Measurements from ENCODE around the gene TIAM2.

TIAM2 gene

DNA sequence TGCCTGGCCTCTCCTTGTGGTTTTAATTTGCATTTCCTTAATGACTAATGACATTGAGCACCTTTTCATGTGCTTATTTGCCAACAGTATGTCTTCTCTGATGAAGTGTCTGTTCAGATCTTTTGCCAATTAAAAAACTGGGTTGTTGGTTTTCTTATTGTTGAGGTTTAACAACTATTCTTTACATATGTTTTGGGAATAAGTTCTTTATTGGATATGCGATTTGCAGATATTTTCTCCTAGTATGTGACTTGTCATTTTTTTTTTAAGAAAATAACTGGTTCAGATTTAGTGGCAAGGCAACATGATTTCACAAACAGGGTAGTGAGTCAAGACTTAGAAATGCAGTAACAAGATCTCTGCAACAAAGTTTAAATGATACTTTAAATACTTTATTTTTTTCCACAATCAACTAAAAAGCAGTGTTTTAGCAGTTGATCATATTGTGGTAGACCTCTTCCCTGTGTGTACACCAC is 67.8 kb downstream of the TIAM2 start:
- DNase-seq (ENCODE audit: low spot score): no peak

- DNase-seq (ENCODE audit: low spot score): no peak
Measured at GRCh38 chr6:155064303-155064702, 69.2 kb downstream of the TIAM2 start.

DNA sequence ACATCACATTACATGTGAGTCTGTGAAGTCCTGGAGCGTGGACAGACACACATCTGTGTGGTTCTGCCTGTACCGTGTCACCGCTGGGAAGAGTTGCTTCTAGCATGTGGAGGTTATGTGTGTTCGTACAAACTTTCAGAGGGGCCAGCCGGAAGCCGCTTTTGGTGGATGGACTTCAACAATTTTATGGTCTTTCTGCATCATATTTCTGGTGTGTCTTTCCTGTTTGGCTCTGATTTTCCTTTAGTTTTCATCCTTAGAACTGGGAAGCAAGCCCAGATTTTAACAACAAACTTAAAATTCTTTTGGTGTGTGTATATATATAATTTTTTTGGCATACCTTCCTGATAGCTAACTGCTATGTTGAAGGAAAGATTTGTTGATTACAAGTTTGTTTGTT is 71.2 kb downstream of the TIAM2 start:
- DNase-seq (ENCODE audit: low spot score): no peak

GRCh38 chr6:155066921-155067680 is 72.0 kb downstream of the TIAM2 start:
- DNase-seq (ENCODE audit: low spot score): no peak

- no peak for DNase-seq (ENCODE audit: low spot score)
Measured at GRCh38 chr6:155067956-155068615, 73.0 kb downstream of the TIAM2 start.

DNA sequence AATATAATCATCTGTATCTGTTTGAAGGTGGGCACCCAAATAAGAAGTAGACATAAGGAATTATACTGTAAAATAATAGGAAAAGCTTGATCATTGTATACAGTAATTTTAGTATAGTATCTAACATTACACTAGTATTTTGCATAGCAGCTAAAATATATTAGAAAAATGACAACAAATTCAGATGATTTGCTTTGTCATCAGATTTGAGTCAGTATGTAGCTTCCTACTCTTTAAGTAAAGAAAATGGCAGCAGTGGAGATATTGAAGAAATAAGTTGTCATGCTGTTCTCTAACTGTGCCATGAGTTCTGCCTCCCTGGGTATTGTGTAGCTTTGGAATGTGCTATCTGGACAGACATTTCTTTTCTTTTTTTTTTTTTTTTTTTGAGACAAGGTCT is 74.4 kb downstream of the TIAM2 start:
- no peak for DNase-seq (ENCODE audit: low spot score)

- DNase-seq (ENCODE audit: low spot score): no peak
Measured at GRCh38 chr6:155075930-155076695, 81.0 kb downstream of the TIAM2 start.

DNA sequence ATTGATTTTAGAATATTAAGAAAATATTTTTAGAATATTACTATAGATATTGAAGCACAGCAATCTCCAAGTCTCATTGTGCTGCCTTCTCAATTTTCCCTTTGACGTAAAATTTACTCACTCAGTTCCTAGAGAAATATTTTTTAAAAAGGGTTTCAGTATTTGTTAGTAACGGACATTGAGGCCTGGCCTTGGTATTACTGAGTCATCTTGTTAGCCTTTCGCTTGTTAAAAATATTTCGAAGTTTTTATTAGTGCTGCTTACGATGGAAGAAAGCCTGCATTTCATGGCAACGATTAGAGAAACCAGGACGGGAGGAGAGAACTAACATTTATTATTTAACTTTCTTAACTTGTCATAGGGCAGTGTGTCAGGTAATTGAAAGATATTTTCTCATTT is 82.2 kb downstream of the TIAM2 start:
- no peak for DNase-seq (ENCODE audit: low spot score)

- no peak for DNase-seq (ENCODE audit: low spot score)
Measured at GRCh38 chr6:155077784-155078183, 82.7 kb downstream of the TIAM2 start.

DNA sequence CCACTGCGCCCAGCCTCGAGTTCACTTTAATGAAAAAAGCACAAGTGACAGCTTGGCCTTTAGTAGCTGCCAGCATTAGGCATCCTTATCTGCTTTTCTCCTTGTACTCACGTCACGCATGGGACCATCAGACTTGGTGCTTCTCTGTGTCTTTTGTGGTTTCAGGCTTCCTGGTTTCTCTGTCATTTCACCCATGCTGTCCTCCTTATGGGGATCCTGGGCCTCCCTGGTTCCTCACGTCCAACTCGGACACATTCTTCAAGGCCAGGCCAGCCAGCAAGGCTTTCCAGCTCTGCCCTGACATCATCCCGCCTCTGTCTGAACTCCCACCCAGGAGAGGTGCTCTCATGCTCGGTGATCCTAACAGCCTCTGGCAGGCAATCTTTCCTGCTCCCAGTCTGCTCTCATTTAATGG is 83.2 kb downstream of the TIAM2 start:
- DNase-seq (ENCODE audit: low spot score): no peak

GRCh38 chr6:155079985-155080452 is 84.9 kb downstream of the TIAM2 start:
- DNase-seq (ENCODE audit: low spot score): no peak

DNA sequence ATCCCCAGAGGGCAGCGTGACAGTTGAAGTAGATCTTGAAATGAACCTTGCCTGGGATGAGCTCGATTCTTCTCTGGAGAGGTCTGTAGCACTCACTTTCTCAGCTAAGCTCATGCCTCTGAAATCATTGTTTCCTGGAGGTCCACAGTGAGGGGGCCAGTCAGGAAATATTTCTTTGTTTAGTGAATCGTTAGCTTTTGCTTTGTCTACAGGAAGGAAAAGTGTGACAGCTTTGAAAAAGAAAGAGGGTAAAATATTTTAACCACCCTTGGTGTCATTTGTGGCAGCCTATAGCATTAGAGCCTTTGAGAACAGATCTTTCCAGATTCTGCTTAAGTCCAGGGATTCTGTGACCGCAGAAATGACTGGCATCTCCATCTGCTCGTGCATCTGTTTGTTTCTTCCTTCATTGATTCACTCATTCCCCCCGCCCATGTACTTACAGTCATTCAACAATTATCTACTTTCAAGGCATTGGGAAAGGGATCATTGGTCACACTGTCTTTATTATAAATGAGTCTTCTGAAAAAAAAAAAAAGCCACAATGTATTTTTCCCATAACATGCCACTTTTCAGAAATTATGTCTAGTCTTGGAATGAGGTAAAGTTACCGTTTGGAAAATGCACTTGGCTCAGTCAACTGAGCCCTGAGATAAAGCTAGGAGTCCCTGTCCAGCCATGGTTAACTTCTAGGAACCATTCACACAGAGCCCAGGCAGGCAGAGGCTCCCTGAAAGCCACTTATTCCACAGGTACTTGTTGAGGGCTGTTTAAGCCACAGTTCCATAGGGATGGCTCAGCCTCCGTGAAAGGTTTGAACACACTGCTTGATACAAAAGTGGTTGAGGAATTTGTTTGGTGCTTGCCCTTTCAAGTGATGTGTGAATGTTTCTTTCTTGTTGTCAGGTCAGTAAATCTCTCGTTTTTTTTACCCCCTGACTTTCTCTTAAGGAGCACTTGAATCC is 86.0 kb downstream of the TIAM2 start:
- no peak for DNase-seq (ENCODE audit: low spot score)

GRCh38 chr6:155084431-155085123 is 89.5 kb downstream of the TIAM2 start:
- DNase-seq (ENCODE audit: low spot score): no peak

DNA sequence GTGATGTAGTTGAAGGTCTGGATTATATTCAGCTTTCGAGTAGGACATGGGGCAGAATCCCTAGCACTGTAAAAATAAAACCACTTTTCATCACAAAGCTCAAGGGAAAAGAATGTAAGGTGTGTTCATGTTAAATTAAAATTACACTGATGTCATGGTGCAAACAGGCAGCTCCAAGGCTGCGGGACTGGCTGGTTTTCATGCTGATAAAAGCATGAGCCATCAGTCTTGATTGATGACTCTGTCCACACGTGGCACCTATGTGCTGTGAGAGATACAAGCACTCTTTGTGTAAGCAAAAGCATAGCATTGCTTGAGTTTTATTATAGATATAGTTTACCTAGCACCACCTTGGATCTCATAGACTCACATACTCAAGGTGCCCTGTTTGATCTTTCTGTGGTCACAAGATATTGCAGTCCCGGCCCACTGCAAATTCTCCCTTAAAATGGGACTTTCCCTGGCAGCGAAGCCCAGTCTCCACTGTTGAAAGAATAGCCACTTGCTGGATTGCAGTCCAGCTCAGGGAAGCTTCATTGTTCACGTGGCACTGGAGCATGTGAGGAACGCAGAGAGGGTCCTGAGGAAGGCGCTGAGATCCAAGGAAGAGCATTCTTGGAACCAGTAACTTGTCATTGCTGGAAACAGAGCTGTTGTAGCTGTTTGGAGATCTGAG is 90.6 kb downstream of the TIAM2 start:
- no peak for DNase-seq (ENCODE audit: low spot score)

DNA sequence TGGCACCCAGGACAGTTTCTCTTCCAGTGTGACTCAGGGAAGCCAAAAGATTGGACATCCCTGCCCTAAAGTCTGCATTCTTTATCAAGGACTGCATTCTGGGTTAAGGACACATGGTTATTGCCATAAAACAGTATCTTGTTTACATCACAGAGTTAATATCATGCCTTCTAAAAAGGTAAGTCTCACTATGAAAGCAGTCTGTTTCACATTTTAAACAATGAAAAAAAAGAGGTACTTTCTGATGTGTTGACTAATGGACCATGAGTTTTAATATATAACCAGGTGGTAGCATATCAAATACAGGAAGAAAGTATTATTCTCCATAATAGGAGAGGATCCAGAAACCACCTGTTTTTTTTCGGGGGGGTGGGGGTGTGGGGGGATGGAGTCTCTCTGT is 93.7 kb downstream of the TIAM2 start:
- DNase-seq (ENCODE audit: low spot score): no peak

DNA sequence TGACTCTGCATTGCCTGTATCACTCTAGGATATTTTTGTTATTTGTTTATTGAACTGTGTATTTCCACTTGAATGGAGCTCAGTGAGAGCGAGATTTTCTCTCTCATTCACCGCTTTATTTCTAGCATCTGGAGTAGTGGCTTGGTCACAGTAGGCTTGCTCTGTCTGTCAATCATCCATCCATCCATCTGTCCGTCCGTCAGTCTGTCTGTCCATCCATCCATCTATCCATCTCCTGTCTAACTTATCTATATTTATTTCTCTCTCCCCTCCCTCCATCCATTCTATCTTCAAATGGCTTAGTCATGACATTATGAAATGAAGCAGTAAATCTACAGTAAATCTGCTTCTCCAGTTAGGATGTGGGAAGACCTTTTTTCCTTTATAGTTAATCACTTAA is 94.6 kb downstream of the TIAM2 start:
- DNase-seq (ENCODE audit: low spot score): no peak

DNA sequence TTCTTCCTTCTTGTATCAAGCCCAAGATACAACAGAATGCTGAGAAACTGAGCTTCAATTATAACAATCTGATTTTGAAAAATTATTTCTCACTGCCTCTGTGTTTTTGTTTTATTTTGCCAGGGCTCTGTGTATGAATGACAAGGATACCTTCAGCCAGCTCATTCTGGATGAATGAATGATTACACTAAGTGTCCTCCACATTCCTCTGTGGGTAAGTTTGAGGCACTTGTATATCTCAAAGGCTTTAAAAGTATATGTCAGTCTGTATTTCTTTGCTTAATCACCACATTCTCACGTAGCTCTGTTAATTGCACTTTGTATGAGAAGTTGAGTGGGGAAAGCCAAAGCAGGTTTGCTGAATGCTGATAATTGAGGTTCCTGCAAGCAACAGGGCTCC is 95.1 kb downstream of the TIAM2 start:
- DNase-seq (ENCODE audit: low spot score): no peak

GRCh38 chr6:155091756-155092155 is 96.6 kb downstream of the TIAM2 start:
- DNase-seq (ENCODE audit: low spot score): no peak

DNA sequence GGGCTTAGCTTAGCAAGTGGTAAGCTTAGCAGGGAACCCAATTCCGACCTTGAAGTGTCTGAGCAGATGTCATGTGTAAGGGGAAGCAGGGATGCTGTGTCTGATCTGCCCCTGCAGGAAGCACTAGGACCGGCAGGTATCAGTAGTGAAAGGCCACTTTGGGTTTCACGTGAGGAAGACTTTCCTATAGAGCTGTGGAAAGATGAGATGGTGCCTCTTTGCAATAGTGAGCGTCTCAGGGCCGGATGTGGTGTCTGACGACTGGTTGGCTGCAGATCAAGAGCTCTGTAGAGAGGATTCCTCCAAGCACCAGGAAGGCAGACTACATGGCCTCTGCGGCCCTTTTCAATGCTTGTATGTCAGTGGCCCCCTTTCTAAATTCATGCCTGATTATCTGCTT is 98.3 kb downstream of the TIAM2 start:
- DNase-seq (ENCODE audit: low spot score): no peak

DNA sequence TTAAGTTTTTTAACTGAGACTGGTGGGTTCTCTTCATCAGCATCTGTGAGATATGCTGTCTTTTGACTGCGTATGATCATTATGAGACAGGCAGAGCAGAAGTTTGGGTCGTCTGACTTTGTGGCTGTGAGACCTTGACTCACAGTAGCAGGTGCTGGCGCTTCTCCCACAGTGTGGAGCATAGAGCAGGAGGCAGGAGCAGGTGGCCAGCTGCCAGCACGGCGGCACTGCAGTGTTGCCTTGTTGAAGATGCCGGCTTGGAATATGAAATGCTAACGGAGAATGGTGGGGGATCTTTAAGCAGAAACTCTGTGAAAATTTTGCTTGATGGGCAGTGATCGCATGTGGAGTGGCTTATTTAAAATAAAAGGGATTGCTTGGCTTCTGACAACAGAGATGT is 105.0 kb downstream of the TIAM2 start:
- DNase-seq (ENCODE audit: low spot score): no peak

Measured in NAMALWA (cell line).